K562 (cell line): ENCODE data around the gene PRKCG. TPM values are rescaled to one million over a fixed set of nuclear protein-coding genes. Genes with fewer than 3 reads are reported as not detected.
"Not testable (repeated sequence)": the region's sequence is repeated elsewhere in the genome, so short reads cannot be mapped to it uniquely, and the experiment has no call there.

Experiments
- ATAC-seq: fragments of 200-7000 bp; cut with Tn5 transposase; 3 replicates; pipeline ENCODE4 v1.9.1; 2020; ENCODE audit warnings: moderate library complexity
- BruUV-seq: library from RNA; stranded (reverse); fragments of 400-500 nt; replicated peaks from 2 replicates; lab custom pipeline; 2021; lab: Mats Ljungman, UMichigan
- CTCF ChIA-PET: fragments of 300-600 bp; formaldehyde crosslinking; extraction: SDS; loops from one replicate; lab custom pipeline; 2021; ENCODE audit warnings: low intra/inter-chr PET ratio; lab: Yijun Ruan, JAX
- POLR2A ChIA-PET: fragments of 300-600, 350-650 bp; sonication (Branson Sonifier 250); formaldehyde crosslinking; extraction: SDS; loops from one replicate; lab custom pipeline; 2021; ENCODE audit warnings: antibody characterized with exemption, inconsistent platforms; lab: Yijun Ruan, JAX
- DNase-seq, 4 experiments: peaks; one replicate each; pipeline versions ENCODE4 v3.0.0 to v3.0.0-alpha.2; 2011 to 2018; ENCODE audit warnings: low spot score in 3 of 4, mixed read lengths in 3 of 4; ENCODE audit errors: extremely low read depth in 1 of 4
- FAIRE-seq: peaks from 2 replicates; lab custom pipeline; 2011; peaks lifted over from hg19 to GRCh38; lab: Jason Lieb, UNC
- H2AFZ ChIP-seq: 2 replicates; pipeline ENCODE4 v1.6.0; 2011; ENCODE audit warnings: low read depth, low read length, control low read depth, inconsistent platforms
- H3K27ac ChIP-seq: fragments of 200-600 bp; 3 replicates; pipeline ENCODE4 v1.8.0; 2011; ENCODE audit warnings: low read depth, mild to moderate bottlenecking, control low read depth, inconsistent platforms, low read length, moderate library complexity, mixed read lengths; ENCODE audit errors: extremely low read depth
- H3K27me3 ChIP-seq, 2 experiments: fragments of 300-600 bp in 1 of 2; 2 replicates in 1 of 2; 3 replicates in 1 of 2; pipeline versions ENCODE4 v1.6.0 to v1.8.0; 2011; ENCODE audit warnings: inconsistent platforms in 2 of 2, low read length in 2 of 2, mild to moderate bottlenecking in 1 of 2, mixed read lengths in 1 of 2, moderate library complexity in 1 of 2; ENCODE audit not compliant: control insufficient read depth in 2 of 2, insufficient read depth in 2 of 2
- H3K36me3 ChIP-seq: fragments of 300-600 bp; 3 replicates; pipeline ENCODE4 v1.8.0; 2011; ENCODE audit warnings: mild to moderate bottlenecking, low read length, inconsistent platforms; ENCODE audit not compliant: control insufficient read depth, insufficient read depth
- H3K4me1 ChIP-seq, 2 experiments: fragments of 200-600 bp in 1 of 2; replicated peaks in 1 of 2; 2 replicates in 1 of 2; 3 replicates in 1 of 2; pipeline versions ENCODE4 v1.5.1 to v1.8.0; 2011; ENCODE audit warnings: inconsistent platforms in 2 of 2, low read length in 2 of 2, mild to moderate bottlenecking in 1 of 2, mixed read lengths in 1 of 2, moderate library complexity in 1 of 2; ENCODE audit not compliant: control insufficient read depth in 2 of 2, insufficient read depth in 2 of 2
- H3K4me2 ChIP-seq: 2 replicates; pipeline ENCODE4 v1.6.1; 2011; ENCODE audit warnings: low read length, control low read depth, inconsistent platforms, mixed read lengths; ENCODE audit not compliant: insufficient read depth
- H3K4me3 ChIP-seq: fragments of 200-600 bp; sonication (generic), shearing (Covaris generic); 2 replicates; pipeline ENCODE4 v1.5.1; 2016; ENCODE audit warnings: control low read depth, inconsistent platforms
- H3K79me2 ChIP-seq: fragments of 200-600 bp; 3 replicates; pipeline ENCODE4 v1.8.0; 2011; ENCODE audit warnings: low read length, inconsistent platforms; ENCODE audit not compliant: control insufficient read depth, insufficient read depth
- H3K9ac ChIP-seq, 2 experiments: 2 replicates each; pipeline versions ENCODE4 v1.6.0 to v1.6.1; 2011; ENCODE audit warnings: low read depth in 2 of 2, low read length in 2 of 2, control low read depth in 1 of 2, inconsistent platforms in 1 of 2, mild to moderate bottlenecking in 1 of 2, mixed read lengths in 1 of 2; ENCODE audit not compliant: insufficient read depth in 1 of 2
- H3K9me1 ChIP-seq: one replicate; pipeline ENCODE4 v1.6.0; 2011; ENCODE audit warnings: inconsistent platforms, mild to moderate bottlenecking, low read length, moderate library complexity; ENCODE audit not compliant: control insufficient read depth, insufficient read depth
- H3K9me3 ChIP-seq: replicated peaks from 2 replicates; pipeline ENCODE4 v1.5.1; 2011; ENCODE audit warnings: low read depth, low read length, inconsistent platforms; ENCODE audit not compliant: control insufficient read depth, insufficient read depth
- H4K20me1 ChIP-seq: replicated peaks from 2 replicates; pipeline ENCODE4 v1.6.1; 2011; ENCODE audit warnings: low read length, inconsistent platforms, mixed read lengths; ENCODE audit not compliant: control insufficient read depth, insufficient read depth
- CREBBP ChIP-seq: IDR thresholded peaks from one replicate; pipeline ENCODE4 v1.6.1; 2012; ENCODE audit warnings: low read depth, mild to moderate bottlenecking, control low read depth, inconsistent platforms, low read length
- DDX20 ChIP-seq: fragments of 450-650 bp; IDR thresholded peaks from 2 replicates; pipeline ENCODE4 v1.6.1; 2016; ENCODE audit warnings: missing genetic modification characterization, low read depth, mild to moderate bottlenecking, missing compliant biosample characterization, moderate library complexity
- NR2C1 ChIP-seq, 2 experiments: fragments of 450-650 bp; IDR thresholded peaks; 2 replicates each; pipeline ENCODE4 v1.6.1; 2017; ENCODE audit warnings: mild to moderate bottlenecking in 2 of 2, antibody characterized with exemption in 1 of 2, inconsistent platforms in 1 of 2, missing compliant biosample characterization in 1 of 2, missing genetic modification characterization in 1 of 2
- NR2C2 ChIP-seq, 2 experiments: fragments of 200-800 bp in 1 of 2; sonication (Bioruptor generic) in 1 of 2; sonication (generic) in 1 of 2; formaldehyde crosslinking in 1 of 2; IDR thresholded peaks; 2 replicates each; pipeline versions ENCODE4 v1.6.1 to v1.8.0; 2016 to 2022; ENCODE audit warnings: mild to moderate bottlenecking in 1 of 2, missing compliant biosample characterization in 1 of 2, missing genetic modification characterization in 1 of 2, missing genetic modification reagents in 1 of 2
- NR3C1 ChIP-seq: sonication (generic); formaldehyde crosslinking; IDR thresholded peaks from 2 replicates; pipeline ENCODE4 v1.8.1; 2022; ENCODE audit warnings: missing genetic modification reagents
- RBM25 ChIP-seq: fragments of 200-400 bp; formaldehyde crosslinking; IDR thresholded peaks from 2 replicates; pipeline ENCODE4 v1.6.1; 2018; ENCODE audit warnings: low read length, low read depth, moderate library complexity; ENCODE audit not compliant: severe bottlenecking
- TAF7 ChIP-seq: fragments of 450-650 bp; IDR thresholded peaks from 2 replicates; pipeline ENCODE4 v1.6.1; 2016; ENCODE audit warnings: missing genetic modification characterization, missing compliant biosample characterization
- ZBTB7A ChIP-seq: IDR thresholded peaks from 2 replicates; pipeline ENCODE4 v1.6.1; 2011; ENCODE audit warnings: low read depth, mild to moderate bottlenecking, low read length, moderate library complexity, borderline replicate concordance; ENCODE audit not compliant: control insufficient read depth
- ZNF395 ChIP-seq: fragments of 200-800 bp; sonication (Bioruptor generic); IDR thresholded peaks from 2 replicates; pipeline ENCODE4 v1.6.1; 2017; ENCODE audit warnings: missing genetic modification characterization, missing compliant biosample characterization
- ZNF785 ChIP-seq: fragments of 250-450 bp; sonication (Bioruptor Pico); IDR thresholded peaks from 2 replicates; pipeline ENCODE4 v1.4.0; 2020; ENCODE audit warnings: mild to moderate bottlenecking
- WGBS: fragments of 100-300 bp; shearing (Covaris generic); methylation state at CpG from one replicate; pipeline ENCODE4 v1.1.6; 2016; ENCODE audit warnings: low coverage, mixed read lengths; ENCODE audit not compliant: insufficient coverage; ENCODE audit errors: missing lambda C conversion rate; 5-methylcytosine and 5-hydroxymethylcytosine counted together
- in situ Hi-C: fragments of 300-500 bp; cut with MboI; formaldehyde crosslinking; loops from 4 replicates; pipeline ENCODE4 v1.15.0; 2018; ENCODE audit warnings: inconsistent platforms, mixed read lengths
- intact Hi-C: fragments of 100-400 bp; cut with micrococcal nuclease; formaldehyde crosslinking; loops from 2 replicates; pipeline ENCODE4 v1.14.2; 2022
- polyA plus RNA-seq, 8 experiments: library from polyadenylated mRNA; depleted of rRNA in 4 of 8; stranded (reverse) in 5 of 8; unstranded in 3 of 8; fragments of >200 nt; fragmentation: Nextera tagmentation in 2 of 8; fragmentation: Illumina TruSeq in 1 of 8; extraction: Ambion mirVana in 2 of 8; extraction: Trizol in 1 of 8; gene quantifications; 2 replicates each; pipeline versions ENCODE4 v1.2.1 to v1.2.3, GENCODE V29; 2011 to 2014; ENCODE audit warnings: inconsistent platforms in 1 of 8, missing spikeins in 1 of 8
- total RNA-seq, 7 experiments: library from RNA; depleted of rRNA in 6 of 7; stranded (reverse); fragments of >200 nt in 6 of 7; fragmentation: Illumina TruSeq in 2 of 7; extraction: Trizol in 2 of 7; gene quantifications; 2 replicates each; pipeline versions ENCODE4 v1.2.1 to v1.2.3, GENCODE V29; 2011 to 2021; ENCODE audit warnings: low replicate concordance in 1 of 7

Gene PRKCG
- total and polyA plus RNA-seq, 9 of the 15 experiments (the other 6 are each of a cell fraction or from before 2014, with no cell fraction given): not detected

DNA sequence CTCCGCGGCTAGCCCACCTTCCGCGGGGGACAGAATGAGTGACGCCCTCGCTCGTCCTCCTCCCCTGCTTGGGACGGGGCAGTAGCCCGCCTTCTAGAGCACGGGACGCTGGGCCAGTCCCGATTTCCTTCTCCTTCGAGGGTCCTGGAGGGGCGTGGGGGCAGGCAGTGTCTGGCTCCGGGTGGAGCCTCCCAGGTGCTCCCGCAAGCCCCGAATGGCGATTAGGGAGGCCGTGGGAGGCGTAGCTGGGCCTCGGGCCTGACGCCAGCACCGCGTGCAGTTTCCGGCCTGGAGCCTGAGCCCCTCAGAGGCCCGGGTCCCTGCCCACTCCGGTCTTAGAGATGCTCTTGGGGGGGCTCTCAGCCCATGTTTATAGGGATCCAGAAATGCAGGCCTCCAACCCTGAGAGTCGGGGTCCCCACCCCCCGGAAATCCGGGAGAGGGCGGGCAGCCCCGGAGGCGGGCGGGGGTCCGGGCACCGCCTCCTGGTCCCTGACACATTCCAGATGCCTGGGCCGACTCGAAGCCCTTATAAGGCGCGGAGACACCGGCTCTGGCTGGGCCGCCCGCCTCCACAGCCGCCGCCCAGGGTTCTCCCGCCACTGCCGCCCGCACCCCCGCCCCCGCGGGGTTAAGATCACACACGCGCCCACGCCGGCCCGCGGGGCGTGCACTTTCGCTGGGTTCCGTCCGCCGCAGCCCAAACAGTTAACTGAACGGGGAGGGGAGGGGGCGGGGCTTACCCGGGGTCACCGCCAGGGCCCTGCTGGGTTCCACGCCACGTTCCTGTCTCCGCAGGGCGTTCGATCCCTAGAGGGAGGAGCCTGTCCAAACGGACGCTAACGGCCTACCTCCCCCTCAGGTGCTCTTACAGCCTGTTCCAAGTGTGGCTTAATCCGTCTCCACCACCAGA lies 12.8 kb upstream of the PRKCG start (continued):
- TF ChIP-seq NR2C1 (IDR thresholded peaks at IDR 0.05): peak; percentile 93
- TF ChIP-seq NR2C1 (tag; IDR thresholded peaks at IDR 0.05): peak; percentile 95
- TF ChIP-seq RBM25: no peak
- TF ChIP-seq CREBBP: no peak
- TF ChIP-seq ZNF785 (CRISPR knock-in tag): no peak
- no peak for TF ChIP-seq NR3C1 (CRISPR knock-in tag)
- TF ChIP-seq DDX20: no peak

DNA sequence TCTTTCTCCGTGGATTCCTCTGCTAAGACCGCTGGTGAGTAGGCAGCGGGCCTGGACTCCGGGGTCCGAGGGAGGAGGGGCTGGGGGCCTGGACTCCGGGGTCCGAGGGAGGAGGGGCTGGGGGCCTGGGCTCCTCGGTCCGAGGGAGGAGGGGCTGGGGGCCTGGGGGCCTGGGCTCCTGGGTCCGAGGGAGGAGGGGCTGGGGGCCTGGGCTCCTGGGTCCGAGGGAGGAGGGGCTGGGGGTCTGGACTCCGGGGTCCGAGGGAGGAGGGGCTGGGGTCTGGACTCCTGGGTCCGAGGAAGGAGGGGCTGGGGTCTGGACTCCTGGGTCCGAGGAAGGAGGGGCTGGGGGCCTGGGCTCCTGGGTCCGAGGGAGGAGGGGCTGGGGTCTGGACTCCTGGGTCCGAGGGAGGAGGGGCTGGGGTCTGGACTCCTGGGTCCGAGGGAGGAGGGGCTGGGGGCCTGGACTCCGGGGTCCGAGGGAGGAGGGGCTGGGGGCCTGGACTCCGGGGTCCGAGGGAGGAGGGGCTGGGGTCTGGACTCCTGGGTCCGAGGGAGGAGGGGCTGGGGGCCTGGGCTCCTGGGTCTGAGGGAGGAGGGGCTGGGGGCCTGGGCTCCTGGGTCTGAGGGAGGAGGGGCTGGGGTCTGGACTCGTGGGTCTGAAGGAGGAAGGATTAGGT lies 12.1 kb upstream of the PRKCG start:
- peak overlapping the region; percentile 89 for H3K4me2 ChIP-seq
- H4K20me1 ChIP-seq; ATAC-seq; H3K9me3 ChIP-seq; H3K9me1 ChIP-seq; intact Hi-C loops; in situ Hi-C loops; CTCF ChIA-PET; FAIRE-seq; DNase-seq; H3K27me3 ChIP-seq; BruUV-seq; TF ChIP-seq NR2C2 (CRISPR knock-in tag; IDR thresholded peaks at IDR 0.05): not testable (repeated sequence)
- POLR2A ChIA-PET: interaction anchor here (0.7 to 1.1 kb wide), 4 partner anchors 15 to 170 kb away, joined by 3 read pairs; no protein-coding TSS in a partner anchor
- TF ChIP-seq ZBTB7A: peak; percentile 14; the same call in 1 of the 2 replicates
- TF ChIP-seq NR2C2 (tag; IDR thresholded peaks at IDR 0.05): peak; percentile 63; the same call in 1 of the 2 replicates
- 0 out of 2 replicates have a peak, but pooled peaks have one; percentile 6 for TF ChIP-seq ZNF395 (CRISPR knock-in tag)
- 0 out of 2 replicates have a peak, but pooled peaks have one; percentile 16 for TF ChIP-seq TAF7 (tag)
- H3K36me3 ChIP-seq: peaks cover 32% of the 10 kb centered on the region; the same call in 2 of the 3 replicates
- H3K4me1 ChIP-seq: peaks cover 27 to 70% of the 10 kb centered on the region in 2 experiments; a peak in 4 of 5 replicates
- peak overlapping the region; percentile 78 for H3K4me3 ChIP-seq
- 0% methylated on average over 5 of the region's 24 CpGs for WGBS
- H3K79me2 ChIP-seq: peaks cover 49% of the 10 kb centered on the region
- H2AFZ ChIP-seq: peak overlapping the region; percentile 84; the same call in 1 of the 2 replicates
- H3K9ac ChIP-seq: peak overlapping the region; percentile 85 to 97
- H3K27ac ChIP-seq: peak overlapping the region; percentile 99
